Tibial nerve (tissue), 4 donors: ENCODE data around the gene GAS2L1. TPM values are rescaled to one million over a fixed set of nuclear protein-coding genes. Genes with fewer than 3 reads are reported as not detected.

Experiments
- DNase-seq, 2 donors: peaks; one replicate each; pipeline ENCODE4 v3.0.0-alpha.2; 2019; ENCODE audit warnings: low spot score in 2 of 2
- H3K27ac ChIP-seq, 4 donors: fragments of 200-600 bp; sonication (generic) in 3 of 4; one replicate each; pipeline ENCODE4 v1.5.1; 2017 to 2019; ENCODE audit warnings: mild to moderate bottlenecking in 1 of 4
- H3K27me3 ChIP-seq, 2 donors: fragments of 200-600 bp; sonication (generic) in 1 of 2; one replicate each; pipeline versions ENCODE4 v1.5.1 to v1.6.0; 2017 to 2019
- H3K36me3 ChIP-seq, 3 donors: fragments of 200-600 bp; sonication (generic); one replicate each; pipeline ENCODE4 v1.5.1; 2018 to 2019
- H3K4me1 ChIP-seq, 4 donors: fragments of 200-600 bp; sonication (generic) in 3 of 4; one replicate each; pipeline ENCODE4 v1.5.1; 2017 to 2019
- H3K4me3 ChIP-seq, 4 donors: fragments of 200-600 bp; sonication (generic) in 3 of 4; one replicate each; pipeline ENCODE4 v1.5.1; 2017 to 2019; ENCODE audit warnings: mild to moderate bottlenecking in 1 of 4, moderate library complexity in 1 of 4
- H3K9me3 ChIP-seq, 4 donors: fragments of 200-600 bp; sonication (generic) in 3 of 4; one replicate each; pipeline ENCODE4 v1.5.1; 2017 to 2019
- EP300 ChIP-seq, 2 donors: sonication (generic); formaldehyde crosslinking; IDR thresholded peaks; one replicate each; pipeline ENCODE4 v1.6.1; 2017; ENCODE audit warnings: antibody characterized with exemption in 2 of 2, mild to moderate bottlenecking in 1 of 2
- POLR2A ChIP-seq, 2 donors: fragments of 450-650 bp; IDR thresholded peaks; one replicate each; pipeline ENCODE4 v1.6.1; 2017; ENCODE audit warnings: antibody characterized with exemption in 2 of 2, mild to moderate bottlenecking in 2 of 2, moderate library complexity in 2 of 2
- WGBS, 2 donors: methylation state at CpG; one replicate each; pipeline ENCODE4 v1.1.5; 2018; 5-methylcytosine and 5-hydroxymethylcytosine counted together
- total RNA-seq, 4 donors: library from RNA; depleted of rRNA; stranded (reverse); fragments of >200 nt; gene quantifications; one replicate each; pipeline ENCODE4 v1.1.0, GENCODE V29; 2016
- TF ChIP-seq, protein P1 (sequence below), 5 experiments: fragments of 200-600 bp in 3 of 5; fragments of 450-650 bp in 2 of 5; sonication (generic) in 3 of 5; IDR thresholded peaks; one replicate each; pipeline ENCODE4 v1.5.1; 2016 to 2019; ENCODE audit warnings: antibody characterized with exemption in 5 of 5, mild to moderate bottlenecking in 3 of 5, moderate library complexity in 2 of 5

The GAS2L1 gene
- total RNA-seq, 4 donors from 2014 or later, result 30.3 to 43.5 (median 35.1) TPM

DNA sequence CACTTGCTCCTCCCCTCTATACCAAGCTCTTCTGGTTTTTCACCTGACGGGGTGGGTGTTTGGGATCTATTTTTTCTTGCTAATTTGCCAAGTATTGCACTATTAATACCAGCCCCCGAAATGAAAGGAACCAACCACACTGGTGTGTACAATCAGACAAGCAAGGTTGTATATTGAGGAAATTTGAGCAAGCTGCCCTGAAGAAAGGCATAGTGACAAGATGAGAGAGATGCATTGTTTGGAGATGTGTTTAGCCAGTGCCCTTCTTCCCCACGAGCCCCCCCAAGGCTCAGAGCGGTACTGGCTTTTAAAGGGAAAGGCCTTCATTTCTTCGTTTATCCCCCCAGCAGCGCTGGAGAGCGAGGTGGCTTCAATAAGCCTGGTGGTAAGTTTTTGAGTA is 15.2 kb upstream of the GAS2L1 start:
- H3K4me1 ChIP-seq, result peaks cover 0 to 44% (median 5%) of the 10 kb centered on the region in 4 donors
- no peak for DNase-seq
- TF ChIP-seq, protein P1, sequence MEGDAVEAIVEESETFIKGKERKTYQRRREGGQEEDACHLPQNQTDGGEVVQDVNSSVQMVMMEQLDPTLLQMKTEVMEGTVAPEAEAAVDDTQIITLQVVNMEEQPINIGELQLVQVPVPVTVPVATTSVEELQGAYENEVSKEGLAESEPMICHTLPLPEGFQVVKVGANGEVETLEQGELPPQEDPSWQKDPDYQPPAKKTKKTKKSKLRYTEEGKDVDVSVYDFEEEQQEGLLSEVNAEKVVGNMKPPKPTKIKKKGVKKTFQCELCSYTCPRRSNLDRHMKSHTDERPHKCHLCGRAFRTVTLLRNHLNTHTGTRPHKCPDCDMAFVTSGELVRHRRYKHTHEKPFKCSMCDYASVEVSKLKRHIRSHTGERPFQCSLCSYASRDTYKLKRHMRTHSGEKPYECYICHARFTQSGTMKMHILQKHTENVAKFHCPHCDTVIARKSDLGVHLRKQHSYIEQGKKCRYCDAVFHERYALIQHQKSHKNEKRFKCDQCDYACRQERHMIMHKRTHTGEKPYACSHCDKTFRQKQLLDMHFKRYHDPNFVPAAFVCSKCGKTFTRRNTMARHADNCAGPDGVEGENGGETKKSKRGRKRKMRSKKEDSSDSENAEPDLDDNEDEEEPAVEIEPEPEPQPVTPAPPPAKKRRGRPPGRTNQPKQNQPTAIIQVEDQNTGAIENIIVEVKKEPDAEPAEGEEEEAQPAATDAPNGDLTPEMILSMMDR (IDR thresholded peaks at IDR 0.05), result no peak
- TF ChIP-seq POLR2A (IDR thresholded peaks at IDR 0.05), result no peak
- TF ChIP-seq EP300 (IDR thresholded peaks at IDR 0.05), result no peak
- no peak overlapping the region for H3K4me3 ChIP-seq
- H3K27me3 ChIP-seq, result no peaks in the 10 kb centered on the region
- no peaks in the 10 kb centered on the region for H3K9me3 ChIP-seq
- 45 to 56% methylated on average over 7 of the region's 7 CpGs for WGBS, 2 donors
- peaks cover 9 to 94% (median 32%) of the 10 kb centered on the region in 3 donors for H3K36me3 ChIP-seq
- H3K27ac ChIP-seq, result peak overlapping the region in 1 of 4 donors; percentile 27

DNA sequence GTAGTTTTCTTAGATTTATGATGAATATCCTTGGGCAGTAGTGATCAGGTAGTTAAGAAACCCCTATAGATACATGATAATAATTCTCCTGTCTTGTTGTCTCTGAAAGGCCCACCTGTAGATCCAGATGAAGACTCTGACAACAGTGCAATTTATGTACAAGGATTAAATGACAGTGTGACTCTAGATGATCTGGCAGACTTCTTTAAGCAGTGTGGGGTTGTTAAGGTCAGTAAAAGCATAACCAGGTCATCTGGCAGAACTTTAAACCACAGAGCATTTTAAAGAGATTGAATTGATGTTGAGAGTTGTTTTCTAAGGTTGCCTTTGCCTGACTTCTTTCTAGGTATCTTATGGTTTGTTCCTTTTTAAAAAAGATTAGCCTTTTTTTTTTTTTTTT is 14.1 kb upstream of the GAS2L1 start:
- no peak overlapping the region for H3K4me3 ChIP-seq
- peaks cover 0 to 39% (median 5%) of the 10 kb centered on the region in 4 donors for H3K4me1 ChIP-seq
- H3K36me3 ChIP-seq, result peaks cover 12 to 97% (median 38%) of the 10 kb centered on the region in 3 donors
- no peaks in the 10 kb centered on the region for H3K9me3 ChIP-seq
- H3K27ac ChIP-seq, result no peak overlapping the region
- DNase-seq, result no peak
- no peak for TF ChIP-seq EP300 (IDR thresholded peaks at IDR 0.05)
- TF ChIP-seq, protein P1 (IDR thresholded peaks at IDR 0.05), result no peak
- TF ChIP-seq POLR2A (IDR thresholded peaks at IDR 0.05), result no peak
- no peaks in the 10 kb centered on the region for H3K27me3 ChIP-seq

DNA sequence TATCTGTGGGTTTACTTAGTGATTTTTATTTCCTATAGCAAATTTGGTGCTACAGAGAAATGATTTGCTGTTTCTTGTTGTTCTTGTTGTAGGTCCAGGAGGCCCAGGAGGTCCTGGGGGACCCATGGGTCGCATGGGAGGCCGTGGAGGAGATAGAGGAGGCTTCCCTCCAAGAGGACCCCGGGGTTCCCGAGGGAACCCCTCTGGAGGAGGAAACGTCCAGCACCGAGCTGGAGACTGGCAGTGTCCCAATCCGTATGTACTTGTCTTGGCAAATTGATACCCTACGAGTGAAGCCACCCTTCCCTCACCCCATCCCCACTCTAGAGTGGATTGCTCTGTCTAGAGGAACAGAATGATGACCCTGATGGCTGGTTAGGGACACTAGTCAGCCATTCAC is 7.8 kb upstream of the GAS2L1 start:
- Histone ChIP-seq H3K9me3 (no peaks in the 10 kb centered on the region), H3K36me3 (peaks cover 6 to 83% (median 55%) of the 10 kb centered on the region in 3 donors), H3K4me1 (peaks cover 0 to 17% (median 10%) of the 10 kb centered on the region in 4 donors), H3K27ac (no peak overlapping the region), H3K27me3 (no peaks in the 10 kb centered on the region), H3K4me3 (no peak overlapping the region)
- TF ChIP-seq EP300 (IDR thresholded peaks at IDR 0.05) (no peak), POLR2A (IDR thresholded peaks at IDR 0.05) (no peak)
- TF ChIP-seq, protein P1 (IDR thresholded peaks at IDR 0.05), result no peak
- DNase-seq, result no peak
- 66 to 86% methylated on average over 8 of the region's 8 CpGs for WGBS, 2 donors

DNA sequence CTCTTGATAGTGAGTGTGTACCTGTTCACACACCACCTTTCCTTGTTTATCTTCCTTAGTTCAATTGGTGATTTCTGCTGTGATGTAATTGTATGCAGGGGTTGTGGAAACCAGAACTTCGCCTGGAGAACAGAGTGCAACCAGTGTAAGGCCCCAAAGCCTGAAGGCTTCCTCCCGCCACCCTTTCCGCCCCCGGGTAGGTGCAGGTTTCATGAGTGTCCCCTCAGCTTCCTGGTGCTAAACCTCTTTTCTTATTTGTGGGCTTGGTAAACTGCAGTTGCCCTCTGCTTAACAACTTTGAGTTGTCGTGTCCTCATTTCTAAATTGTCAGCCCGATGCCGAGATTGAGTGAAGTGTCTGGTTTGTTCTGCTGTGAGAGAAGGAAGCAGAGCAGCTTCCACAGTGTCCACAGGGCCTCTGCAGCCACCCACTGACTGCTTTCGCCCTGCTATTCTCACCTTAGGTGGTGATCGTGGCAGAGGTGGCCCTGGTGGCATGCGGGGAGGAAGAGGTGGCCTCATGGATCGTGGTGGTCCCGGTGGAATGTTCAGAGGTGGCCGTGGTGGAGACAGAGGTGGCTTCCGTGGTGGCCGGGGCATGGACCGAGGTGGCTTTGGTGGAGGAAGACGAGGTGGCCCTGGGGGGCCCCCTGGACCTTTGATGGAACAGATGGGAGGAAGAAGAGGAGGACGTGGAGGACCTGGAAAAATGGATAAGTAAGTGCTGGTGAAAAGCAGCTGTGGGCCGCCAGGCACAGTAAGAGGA is 7.1 kb upstream of the GAS2L1 start:
- 86 to 87% methylated on average over 19 of the region's 19 CpGs for WGBS, 2 donors
- H3K4me3 ChIP-seq, result no peak overlapping the region
- DNase-seq, result no peak
- no peaks in the 10 kb centered on the region for H3K9me3 ChIP-seq
- H3K27ac ChIP-seq, result no peak overlapping the region
- TF ChIP-seq, protein P1 (IDR thresholded peaks at IDR 0.05), result no peak
- H3K27me3 ChIP-seq, result no peaks in the 10 kb centered on the region
- peaks cover 3 to 76% (median 51%) of the 10 kb centered on the region in 3 donors for H3K36me3 ChIP-seq
- peaks cover 0 to 17% (median 10%) of the 10 kb centered on the region in 4 donors for H3K4me1 ChIP-seq

DNA sequence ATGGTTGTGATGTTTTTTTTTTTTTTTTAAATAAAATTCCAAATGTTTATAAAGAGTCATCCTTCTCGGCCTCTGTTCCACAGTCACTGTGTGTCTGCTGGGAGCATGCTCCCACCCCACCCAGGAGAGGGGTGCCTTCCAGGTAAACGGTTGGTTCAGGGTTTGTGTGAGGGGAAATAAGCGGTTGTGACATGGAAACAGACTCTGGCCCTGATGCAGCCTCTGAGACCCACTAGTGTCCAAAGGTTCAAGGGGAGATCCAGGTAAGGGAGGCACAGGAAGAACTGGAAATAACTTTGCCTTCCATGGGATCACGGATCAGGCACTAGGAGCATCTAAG is 6.0 kb upstream of the GAS2L1 start:
- H3K4me1 ChIP-seq, result peaks cover 0 to 19% (median 10%) of the 10 kb centered on the region in 4 donors
- no peak overlapping the region for H3K27ac ChIP-seq
- peaks cover 3 to 65% (median 43%) of the 10 kb centered on the region in 3 donors for H3K36me3 ChIP-seq
- no peak for DNase-seq
- WGBS, 2 donors, result 56 to 58% methylated on average over 4 of the region's 4 CpGs
- H3K27me3 ChIP-seq, result no peaks in the 10 kb centered on the region
- no peaks in the 10 kb centered on the region for H3K9me3 ChIP-seq
- H3K4me3 ChIP-seq, result no peak overlapping the region
- TF ChIP-seq, protein P1 (IDR thresholded peaks at IDR 0.05), result no peak
- TF ChIP-seq EP300 (IDR thresholded peaks at IDR 0.05) (no peak), POLR2A (IDR thresholded peaks at IDR 0.05) (no peak)
